ENCODE measurements around the gene CRIP1.

CRIP1 gene

GRCh38 chr14:105455766-105456660, 30.7 kb upstream of the CRIP1 start:
- no peaks in the 10 kb centered on the region for H3K27me3 ChIP-seq (ENCODE audit: control insufficient read depth, insufficient read depth, low read length)
- H3K9ac ChIP-seq: no peak overlapping the region
- no peaks in the 10 kb centered on the region for H3K36me3 ChIP-seq (ENCODE audit: control insufficient read depth, insufficient read depth, low read length)
- H2AFZ ChIP-seq: no peak overlapping the region
- no peaks in the 10 kb centered on the region for H3K79me2 ChIP-seq
- no peak overlapping the region for H3K27ac ChIP-seq
- no peak overlapping the region for H3K4me2 ChIP-seq (ENCODE audit: low read length)
- H3K9me3 ChIP-seq (ENCODE audit: control insufficient read depth, low read length): no peaks in the 10 kb centered on the region
- H3K4me1 ChIP-seq: no peaks in the 10 kb centered on the region
- no peak for TF ChIP-seq CTCF (IDR thresholded peaks at IDR 0.05)
- H3K4me3 ChIP-seq (ENCODE audit: low read depth, low read length): no peak overlapping the region

- H3K9ac ChIP-seq: no peak overlapping the region
- no peaks in the 10 kb centered on the region for H3K79me2 ChIP-seq
- H3K36me3 ChIP-seq (ENCODE audit: control insufficient read depth, insufficient read depth, low read length): no peaks in the 10 kb centered on the region
- H3K9me3 ChIP-seq (ENCODE audit: control insufficient read depth, low read length): no peaks in the 10 kb centered on the region
- H2AFZ ChIP-seq: no peak overlapping the region
- no peaks in the 10 kb centered on the region for H3K27me3 ChIP-seq (ENCODE audit: control insufficient read depth, insufficient read depth, low read length)
- H3K4me2 ChIP-seq (ENCODE audit: low read length): no peak overlapping the region
- H3K27ac ChIP-seq: no peak overlapping the region
- no peak for TF ChIP-seq CTCF (IDR thresholded peaks at IDR 0.05)
- no peaks in the 10 kb centered on the region for H3K4me1 ChIP-seq
- no peak overlapping the region for H3K4me3 ChIP-seq (ENCODE audit: low read depth, low read length)
Observed at GRCh38 chr14:105456736-105457617, 29.7 kb upstream of the CRIP1 start.

DNA sequence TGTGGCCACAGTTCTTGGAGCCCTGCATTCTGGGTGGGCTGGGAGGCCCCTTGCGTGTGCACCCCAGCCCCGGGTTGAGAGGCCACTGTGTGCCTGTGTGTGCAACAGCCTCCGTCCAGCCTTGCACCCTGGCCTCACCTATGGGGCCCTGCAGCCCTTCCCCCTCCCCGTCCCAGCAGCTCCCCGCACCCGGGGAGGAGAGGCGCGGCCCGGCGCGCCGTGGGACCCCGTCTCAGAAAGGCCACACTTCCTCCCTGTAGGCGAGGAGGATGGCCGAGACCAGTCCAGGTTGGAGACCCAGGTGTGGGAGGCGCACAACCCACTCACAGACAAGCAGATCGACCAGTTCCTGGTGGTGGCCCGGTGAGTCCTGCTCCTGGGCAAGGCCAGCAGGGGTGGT, 28.7 kb upstream of the CRIP1 start:
- Histone ChIP-seq H3K27ac (no peak overlapping the region), H3K4me1 (no peaks in the 10 kb centered on the region), H3K4me3 (ENCODE audit: low read depth, low read length) (no peak overlapping the region), H3K27me3 (ENCODE audit: control insufficient read depth, insufficient read depth, low read length) (no peaks in the 10 kb centered on the region), H3K9me3 (ENCODE audit: control insufficient read depth, low read length) (no peaks in the 10 kb centered on the region), H2AFZ (no peak overlapping the region), H3K9ac (no peak overlapping the region), H3K79me2 (no peaks in the 10 kb centered on the region), H3K4me2 (ENCODE audit: low read length) (no peak overlapping the region), H3K36me3 (ENCODE audit: control insufficient read depth, insufficient read depth, low read length) (no peaks in the 10 kb centered on the region)
- TF ChIP-seq CTCF (IDR thresholded peaks at IDR 0.05): no peak

GRCh38 chr14:105458571-105458970, 28.1 kb upstream of the CRIP1 start:
- no peaks in the 10 kb centered on the region for H3K79me2 ChIP-seq
- H2AFZ ChIP-seq: no peak overlapping the region
- no peaks in the 10 kb centered on the region for H3K4me1 ChIP-seq
- H3K36me3 ChIP-seq (ENCODE audit: control insufficient read depth, insufficient read depth, low read length): no peaks in the 10 kb centered on the region
- H3K9ac ChIP-seq: no peak overlapping the region
- H3K4me2 ChIP-seq (ENCODE audit: low read length): no peak overlapping the region
- no peak overlapping the region for H3K27ac ChIP-seq
- H3K27me3 ChIP-seq (ENCODE audit: control insufficient read depth, insufficient read depth, low read length): no peaks in the 10 kb centered on the region
- TF ChIP-seq CTCF (IDR thresholded peaks at IDR 0.05): no peak
- H3K9me3 ChIP-seq (ENCODE audit: control insufficient read depth, low read length): no peaks in the 10 kb centered on the region
- no peak overlapping the region for H3K4me3 ChIP-seq (ENCODE audit: low read depth, low read length)
